ENCODE data around the gene KERA. TPM values are rescaled to one million over a fixed set of nuclear protein-coding genes. Genes with fewer than 3 reads are reported as not detected.

The KERA gene
- total and polyA plus RNA-seq, 12 donors = 0.14 TPM; not detected in 11

DNA sequence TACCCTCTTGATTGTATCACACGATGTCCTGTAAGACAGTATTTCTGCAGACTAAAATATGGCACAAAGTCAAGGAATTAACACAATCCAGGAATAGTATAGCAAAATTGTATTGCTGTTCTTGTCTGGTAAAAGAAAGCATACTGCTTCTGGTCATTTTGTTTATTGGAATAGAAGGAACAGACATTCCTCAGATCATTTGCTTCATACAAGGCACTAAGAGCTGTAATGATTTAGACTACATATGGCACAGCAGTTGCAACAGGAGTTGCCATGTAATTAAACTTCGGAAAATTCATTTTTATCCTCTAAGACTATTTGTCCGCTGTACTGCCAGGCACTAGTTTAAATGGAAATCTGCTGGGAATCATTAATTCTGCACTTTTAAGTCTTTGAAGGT is 7.6 kb upstream of the KERA start:
- H3K27ac ChIP-seq = no peak overlapping the region
- no peak for TF ChIP-seq CTCF (IDR thresholded peaks at IDR 0.05)
- WGBS, 2 donors = 91 to 94% methylated on average over 3 of the region's 3 CpGs
- no peaks in the 10 kb centered on the region for H3K9me3 ChIP-seq
- ATAC-seq (no peak), DNase-seq (no peak)
- H3K36me3 ChIP-seq = no peaks in the 10 kb centered on the region
- H3K4me3 ChIP-seq = no peak overlapping the region
- H3K27me3 ChIP-seq = no peaks in the 10 kb centered on the region
- intact Hi-C loops (cut with DNase I) = no loop called here
- no peaks in the 10 kb centered on the region for H3K4me1 ChIP-seq

GRCh38 chr12:91064640-91065039 is 6.8 kb upstream of the KERA start:
- ATAC-seq = no peak
- intact Hi-C loops (cut with DNase I) = no loop called here
- WGBS, 2 donors = 74 to 87% methylated on average over 3 of the region's 3 CpGs
- Histone ChIP-seq H3K36me3 (no peaks in the 10 kb centered on the region), H3K27ac (no peak overlapping the region), H3K27me3 (no peaks in the 10 kb centered on the region), H3K4me1 (peaks cover 0 to 1% (median 0%) of the 10 kb centered on the region in 9 donors), H3K9me3 (no peaks in the 10 kb centered on the region), H3K4me3 (no peak overlapping the region)
- no peak for TF ChIP-seq CTCF (IDR thresholded peaks at IDR 0.05)
- no peak for DNase-seq

DNA sequence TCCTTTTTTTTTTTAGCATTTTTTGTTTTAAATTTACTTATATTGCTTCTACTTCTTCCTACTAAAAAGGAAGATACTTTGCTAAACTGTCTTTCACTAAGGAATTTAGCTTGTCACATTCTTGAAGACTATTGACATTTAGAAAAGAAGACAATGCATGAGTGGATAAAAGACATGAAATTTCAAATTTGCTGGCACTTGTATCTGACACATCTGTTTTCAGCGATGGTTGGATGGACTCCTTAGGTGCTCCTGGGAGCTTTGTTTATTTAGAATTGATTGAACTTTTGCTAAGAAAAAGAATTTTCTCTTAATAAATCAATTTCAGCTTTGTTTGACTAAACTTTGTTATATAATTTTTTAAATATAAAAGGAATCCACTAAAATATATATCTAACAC is 3.3 kb upstream of the KERA start:
- intact Hi-C loops (cut with DNase I) = no loop called here
- H3K27me3 ChIP-seq = no peaks in the 10 kb centered on the region
- H3K4me3 ChIP-seq = no peak overlapping the region
- 81 to 83% methylated on average over 1 of the region's 1 CpG for WGBS, 2 donors
- no peak for TF ChIP-seq CTCF (IDR thresholded peaks at IDR 0.05)
- no peaks in the 10 kb centered on the region for H3K9me3 ChIP-seq
- H3K4me1 ChIP-seq = peaks cover 0 to 13% (median 0%) of the 10 kb centered on the region in 9 donors
- ATAC-seq (no peak), DNase-seq (no peak)
- H3K27ac ChIP-seq = no peak overlapping the region
- H3K36me3 ChIP-seq = no peaks in the 10 kb centered on the region

DNA sequence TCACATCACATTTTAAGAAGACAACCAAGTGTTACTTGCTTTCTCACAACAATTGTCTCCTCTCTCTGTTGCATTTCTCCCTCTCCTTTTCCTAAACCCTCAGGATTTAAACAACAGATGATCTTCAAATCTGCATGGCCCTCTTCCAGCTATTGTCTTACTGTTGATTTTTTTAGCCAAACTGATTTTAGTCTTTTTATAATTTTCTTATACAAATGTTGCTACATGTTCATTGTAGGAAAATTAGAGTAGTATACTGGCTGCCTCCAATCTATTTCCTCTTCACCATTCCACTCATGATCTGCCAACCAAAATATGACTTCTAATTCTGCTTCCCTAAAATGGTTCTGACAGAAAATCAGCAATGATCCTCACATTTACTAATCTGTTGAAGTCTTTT is 1.4 kb upstream of the KERA start:
- no peak for TF ChIP-seq CTCF (IDR thresholded peaks at IDR 0.05)
- Histone ChIP-seq H3K4me1 (peaks cover 0 to 20% (median 0%) of the 10 kb centered on the region in 9 donors), H3K36me3 (no peaks in the 10 kb centered on the region), H3K27me3 (no peaks in the 10 kb centered on the region), H3K9me3 (no peaks in the 10 kb centered on the region), H3K27ac (no peak overlapping the region), H3K4me3 (no peak overlapping the region)
- intact Hi-C loops (cut with DNase I) = no loop called here
- no peak for DNase-seq
- no peak for ATAC-seq

GRCh38 chr12:91058786-91059185 is 962 bp upstream of the KERA start:
- TF ChIP-seq CTCF (IDR thresholded peaks at IDR 0.05) = no peak
- H3K4me1 ChIP-seq = peaks cover 0 to 24% (median 0%) of the 10 kb centered on the region in 9 donors
- no peak overlapping the region for H3K4me3 ChIP-seq
- H3K9me3 ChIP-seq = no peaks in the 10 kb centered on the region
- H3K27me3 ChIP-seq = no peaks in the 10 kb centered on the region
- H3K36me3 ChIP-seq = no peaks in the 10 kb centered on the region
- ATAC-seq = no peak
- H3K27ac ChIP-seq = no peak overlapping the region
- intact Hi-C loops (cut with DNase I) = no loop called here
- DNase-seq = no peak
- WGBS, 2 donors = 70 to 79% methylated on average over 1 of the region's 1 CpG
